Neuronal stem cell (in vitro differentiated cells): ENCODE measurements around the gene LILRA6.
"Not testable (repeated sequence)": the region's sequence is repeated elsewhere in the genome, so short reads cannot be mapped to it uniquely, and the experiment has no call there.

Source experiments
- DNase-seq: peaks from one replicate; pipeline ENCODE4 v3.0.0-alpha.2; 2013; ENCODE audit warnings: low spot score
- H2AFZ ChIP-seq: one replicate; pipeline ENCODE4 v1.6.1; 2013; ENCODE audit warnings: mild to moderate bottlenecking, low read length, inconsistent platforms
- H2AK5ac ChIP-seq: 2 replicates; pipeline ENCODE4 v1.6.1; 2013; ENCODE audit warnings: low read depth, mild to moderate bottlenecking, inconsistent platforms, low read length, moderate library complexity, mixed read lengths
- H2BK120ac ChIP-seq: 2 replicates; pipeline ENCODE4 v1.6.1; 2013; ENCODE audit warnings: low read depth, mild to moderate bottlenecking, inconsistent platforms, low read length, moderate library complexity, mixed read lengths
- H2BK12ac ChIP-seq: one replicate; pipeline ENCODE4 v1.6.1; 2013; ENCODE audit warnings: low read length, inconsistent platforms
- H2BK15ac ChIP-seq: 2 replicates; pipeline ENCODE4 v1.6.1; 2013; ENCODE audit warnings: mild to moderate bottlenecking, low read length, inconsistent platforms, mixed read lengths
- H2BK5ac ChIP-seq: one replicate; pipeline ENCODE4 v1.6.1; 2013; ENCODE audit warnings: inconsistent platforms, mild to moderate bottlenecking, low read length, moderate library complexity
- H3K14ac ChIP-seq: one replicate; pipeline ENCODE4 v1.6.1; 2013; ENCODE audit warnings: low read length, inconsistent platforms
- H3K18ac ChIP-seq: 2 replicates; pipeline ENCODE4 v1.6.1; 2013; ENCODE audit warnings: low read length, inconsistent platforms
- H3K23ac ChIP-seq: 2 replicates; pipeline ENCODE4 v1.6.1; 2013; ENCODE audit warnings: low read depth, mild to moderate bottlenecking, mixed read lengths, low read length, inconsistent platforms; ENCODE audit not compliant: poor library complexity
- H3K27ac ChIP-seq: replicated peaks from 3 replicates; pipeline ENCODE4 v1.5.1; 2013; ENCODE audit warnings: low read length, inconsistent platforms
- H3K27me3 ChIP-seq, 3 experiments: 2 replicates each; pipeline ENCODE4 v1.6.1; 2013; ENCODE audit warnings: low read length in 3 of 3, mild to moderate bottlenecking in 2 of 3, inconsistent platforms in 1 of 3, low read depth in 1 of 3, mixed read lengths in 1 of 3, moderate library complexity in 1 of 3; ENCODE audit not compliant: control insufficient read depth in 3 of 3, insufficient read depth in 3 of 3
- H3K36me3 ChIP-seq, 2 donors: replicated peaks in 1 of 2; 2 replicates each; pipeline ENCODE4 v1.6.1; 2013; ENCODE audit warnings: low read length in 2 of 2; ENCODE audit not compliant: control insufficient read depth in 2 of 2, insufficient read depth in 2 of 2
- H3K4ac ChIP-seq: 2 replicates; pipeline ENCODE4 v1.6.1; 2013; ENCODE audit warnings: inconsistent platforms, mild to moderate bottlenecking, low read length, moderate library complexity
- H3K4me1 ChIP-seq, 2 donors: 1 replicate in 1 of 2; 2 replicates in 1 of 2; pipeline ENCODE4 v1.6.1; 2013; ENCODE audit warnings: low read length in 2 of 2, low read depth in 1 of 2; ENCODE audit not compliant: control insufficient read depth in 2 of 2, insufficient read depth in 1 of 2
- H3K4me2 ChIP-seq: one replicate; pipeline ENCODE4 v1.6.1; 2013; ENCODE audit warnings: mild to moderate bottlenecking, low read length, inconsistent platforms; ENCODE audit not compliant: insufficient read depth, poor library complexity, severe bottlenecking
- H3K4me3 ChIP-seq, 2 donors: 2 replicates each; pipeline ENCODE4 v1.5.1; 2013; ENCODE audit warnings: low read length in 2 of 2, mild to moderate bottlenecking in 2 of 2, inconsistent platforms in 1 of 2, moderate library complexity in 1 of 2
- H3K79me1 ChIP-seq: one replicate; pipeline ENCODE4 v1.6.1; 2013; ENCODE audit warnings: low read depth, mild to moderate bottlenecking, inconsistent platforms, low read length, moderate library complexity
- H3K9ac ChIP-seq: one replicate; pipeline ENCODE4 v1.6.1; 2013; ENCODE audit warnings: mild to moderate bottlenecking, low read depth, low read length, inconsistent platforms; ENCODE audit not compliant: poor library complexity
- H3K9me3 ChIP-seq, 2 donors: replicated peaks in 1 of 2; 2 replicates each; pipeline versions ENCODE3 to v1.6.1; 2013; ENCODE audit warnings: low read length in 2 of 2, mild to moderate bottlenecking in 2 of 2, inconsistent platforms in 1 of 2, low read depth in 1 of 2, mixed read lengths in 1 of 2, moderate library complexity in 1 of 2; ENCODE audit not compliant: control insufficient read depth in 2 of 2, insufficient read depth in 1 of 2
- H4K8ac ChIP-seq: one replicate; pipeline ENCODE4 v1.6.1; 2013; ENCODE audit warnings: low read depth, mild to moderate bottlenecking, inconsistent platforms, low read length, moderate library complexity
- H4K91ac ChIP-seq: one replicate; pipeline ENCODE4 v1.6.1; 2013; ENCODE audit warnings: low read length, low read depth, mild to moderate bottlenecking, inconsistent platforms; ENCODE audit not compliant: poor library complexity
- WGBS, 2 donors: extraction: QIAGEN DNeasy Blood & Tissue Kit; methylation state at CpG; one replicate each; pipeline ENCODE4 v1.1.7; 2013; ENCODE audit warnings: missing lambda C conversion rate in 2 of 2, mixed read lengths in 1 of 2; ENCODE audit not compliant: insufficient read length in 2 of 2, insufficient replicate concordance in 1 of 2; ENCODE audit errors: extremely low coverage in 2 of 2; 5-methylcytosine and 5-hydroxymethylcytosine counted together

The LILRA6 gene

DNA sequence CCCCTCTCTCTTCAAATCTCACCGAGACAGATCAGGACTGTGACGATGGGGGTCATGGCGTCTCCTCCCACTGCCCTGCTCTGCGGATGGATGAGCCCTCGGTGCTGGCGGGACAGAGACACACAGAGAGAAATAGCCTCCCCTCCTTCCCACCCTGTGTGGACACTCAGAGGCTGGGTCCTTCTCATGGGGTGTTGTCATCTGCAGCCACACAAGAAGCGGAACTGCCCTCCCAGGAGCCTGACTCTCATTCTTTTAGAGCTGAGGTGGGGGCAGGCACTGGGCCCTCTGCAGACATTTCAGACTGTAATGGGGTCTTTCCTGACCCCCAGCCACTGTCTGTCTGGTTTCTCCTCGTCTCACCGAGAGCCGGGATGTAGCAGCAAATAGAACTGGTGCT, 37.9 kb upstream of the LILRA6 start:
- H3K18ac ChIP-seq, H2AK5ac ChIP-seq, H3K27ac ChIP-seq, H3K4me3 ChIP-seq, H3K4ac ChIP-seq, H3K4me1 ChIP-seq, H3K14ac ChIP-seq, H4K8ac ChIP-seq, H3K79me1 ChIP-seq, DNase-seq, H3K9ac ChIP-seq, H3K9me3 ChIP-seq, H2BK15ac ChIP-seq, H3K4me2 ChIP-seq, H3K27me3 ChIP-seq, H4K91ac ChIP-seq, H2AFZ ChIP-seq, H2BK12ac ChIP-seq, H3K36me3 ChIP-seq, H3K23ac ChIP-seq, H2BK120ac ChIP-seq, H2BK5ac ChIP-seq: not testable (repeated sequence)
- no CpG with 5 or more reads among the region's 10 CpGs for WGBS, 2 donors

DNA sequence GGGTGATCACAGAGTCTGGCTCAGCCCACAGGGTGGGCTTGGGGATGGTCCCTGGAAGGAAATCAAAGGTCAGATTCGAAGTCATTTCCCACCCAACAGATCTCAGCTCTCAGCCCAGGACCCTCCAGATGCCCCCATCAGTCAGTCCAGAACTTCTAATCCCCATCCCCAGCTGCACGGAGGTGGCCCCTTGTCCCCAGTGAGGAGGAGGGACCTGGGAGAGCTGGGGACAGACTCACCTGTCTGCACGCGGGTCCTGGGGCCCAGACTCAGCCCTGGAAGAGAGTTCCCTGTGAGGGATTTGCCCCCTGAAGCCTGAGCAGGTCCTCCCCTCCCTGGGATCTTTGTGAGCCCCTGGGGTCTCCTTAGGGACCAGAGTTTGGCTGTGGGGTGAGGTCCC, 37.4 kb upstream of the LILRA6 start:
- not testable (repeated sequence) for H2AFZ ChIP-seq, DNase-seq, H4K8ac ChIP-seq, H3K4me2 ChIP-seq, H3K27ac ChIP-seq, H3K9me3 ChIP-seq, H3K18ac ChIP-seq, H2BK15ac ChIP-seq, H3K4me1 ChIP-seq, H3K36me3 ChIP-seq, H3K4me3 ChIP-seq, H2BK120ac ChIP-seq, H2BK5ac ChIP-seq, H2AK5ac ChIP-seq, H3K4ac ChIP-seq, H3K23ac ChIP-seq, H3K14ac ChIP-seq, H4K91ac ChIP-seq, H3K27me3 ChIP-seq, H2BK12ac ChIP-seq, H3K79me1 ChIP-seq, H3K9ac ChIP-seq
- WGBS, 2 donors, result no CpG with 5 or more reads among the region's 4 CpGs

DNA sequence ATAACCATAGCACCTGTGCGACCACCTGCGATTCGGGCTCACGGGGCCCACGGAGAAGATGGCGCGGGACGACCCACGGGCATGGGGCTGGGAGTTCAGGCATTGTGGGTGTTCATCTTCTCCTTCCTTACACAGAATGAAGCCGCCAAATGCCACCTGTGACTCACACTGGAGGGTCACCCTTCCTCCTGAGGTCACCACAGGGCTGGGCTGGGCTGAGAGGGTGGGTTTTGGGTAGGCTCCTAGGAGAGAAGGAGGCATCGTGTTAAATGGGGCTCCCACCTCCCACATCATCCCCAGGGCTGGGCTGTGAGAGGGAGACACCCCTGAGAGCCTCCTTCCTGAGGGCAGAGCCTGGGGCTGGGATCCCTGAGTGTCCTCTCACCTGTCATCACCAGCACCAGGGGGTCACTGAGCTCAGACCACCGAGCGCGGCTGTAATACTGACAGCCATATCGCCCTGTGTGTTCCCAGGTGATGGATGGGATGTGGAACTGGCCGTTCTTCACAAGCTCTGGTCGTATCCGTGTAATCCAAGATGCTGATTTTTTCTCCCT, 36.9 kb upstream of the LILRA6 start:
- Histone ChIP-seq H3K14ac (no peak overlapping the region), H3K4me2 (no peak overlapping the region), H3K36me3 (no peaks in the 10 kb centered on the region), H3K4me3 (no peak overlapping the region), H2BK15ac (no peak overlapping the region), H2BK5ac (no peak overlapping the region), H2AK5ac (no peak overlapping the region), H4K8ac (no peak overlapping the region), H3K4me1 (no peaks in the 10 kb centered on the region), H2BK12ac (no peak overlapping the region), H3K9ac (no peak overlapping the region), H2AFZ (no peak overlapping the region), H3K4ac (no peak overlapping the region), H3K79me1 (no peaks in the 10 kb centered on the region), H3K18ac (no peak overlapping the region), H3K27ac (no peak overlapping the region), H4K91ac (no peak overlapping the region), H3K27me3 (peaks cover 0 to 10% (median 0%) of the 10 kb centered on the region in 3 experiments), H3K9me3 (no peaks in the 10 kb centered on the region), H2BK120ac (no peak overlapping the region), H3K23ac (no peak overlapping the region)
- DNase-seq, result no peak
- WGBS, 2 donors, result no CpG with 5 or more reads among the region's 18 CpGs

DNA sequence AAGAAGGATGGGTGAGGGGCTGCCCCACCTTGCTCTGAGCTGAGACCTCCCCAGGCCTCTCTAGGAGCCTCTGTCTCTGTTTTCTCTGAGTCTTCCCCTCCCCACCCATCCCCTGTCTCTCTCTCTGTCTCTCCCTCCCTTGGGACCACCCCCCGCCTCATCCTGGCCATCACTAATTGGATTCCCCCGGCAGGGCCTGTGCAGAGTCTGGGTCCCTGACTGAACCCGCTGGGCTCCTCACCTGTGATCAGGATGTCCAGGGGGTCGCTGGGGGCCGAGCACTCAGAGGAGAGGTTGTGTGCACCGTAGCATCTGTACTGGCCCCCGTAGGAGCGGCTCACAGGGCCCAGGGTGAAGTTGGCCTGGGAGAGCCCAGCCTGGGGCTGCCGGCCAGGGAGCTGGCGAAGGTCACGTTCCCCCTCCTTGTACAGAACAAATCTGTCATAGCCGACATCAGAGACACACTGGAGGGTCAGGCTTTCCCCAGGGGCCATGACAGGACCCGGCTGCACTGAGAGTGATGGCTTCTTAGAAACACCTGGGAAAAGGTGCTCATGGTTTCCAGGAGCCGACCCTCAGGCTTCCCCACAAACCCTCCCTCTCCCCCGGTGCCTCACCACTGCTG, 36.1 kb upstream of the LILRA6 start:
- H3K4ac ChIP-seq, H3K9me3 ChIP-seq, H2AFZ ChIP-seq, H3K4me1 ChIP-seq, H3K9ac ChIP-seq, DNase-seq, H3K18ac ChIP-seq, H2BK120ac ChIP-seq, H4K91ac ChIP-seq, H3K36me3 ChIP-seq, H3K23ac ChIP-seq, H4K8ac ChIP-seq, H3K79me1 ChIP-seq, H3K4me2 ChIP-seq, H3K4me3 ChIP-seq, H3K14ac ChIP-seq, H2AK5ac ChIP-seq, H2BK15ac ChIP-seq, H3K27ac ChIP-seq, H2BK5ac ChIP-seq, H3K27me3 ChIP-seq, H2BK12ac ChIP-seq: not testable (repeated sequence)
- no CpG with 5 or more reads among the region's 15 CpGs for WGBS, 2 donors
